LoVo (cell line): ENCODE data around the gene ASPN.
"Not testable (repeated sequence)": the region's sequence is repeated elsewhere in the genome, so short reads cannot be mapped to it uniquely, and the experiment has no call there.

Experiments used
- DNase-seq: peaks from one replicate; pipeline ENCODE4 v3.0.0-alpha.2; 2016; ENCODE audit warnings: low spot score

Gene ASPN

DNA sequence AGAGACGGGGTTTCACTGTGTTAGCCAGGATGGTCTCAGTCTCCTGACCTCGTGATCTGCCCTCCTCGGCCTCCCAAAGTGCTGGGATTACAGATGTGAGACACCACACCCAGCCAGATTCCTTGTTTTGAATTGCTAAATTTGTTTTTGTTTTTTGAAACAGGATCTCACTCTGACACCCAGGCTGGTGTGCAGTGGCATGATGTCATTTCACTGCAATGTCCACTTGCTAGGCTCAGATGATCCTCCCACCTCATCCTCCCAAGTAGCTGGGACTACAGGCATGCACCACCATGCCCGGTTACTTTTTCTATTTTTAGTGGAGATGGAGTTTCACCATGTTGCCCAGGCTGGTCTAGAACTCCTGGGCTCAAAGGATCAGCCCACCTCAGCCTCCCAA, 71.1 kb downstream of the ASPN start:
- DNase-seq: not testable (repeated sequence)

DNA sequence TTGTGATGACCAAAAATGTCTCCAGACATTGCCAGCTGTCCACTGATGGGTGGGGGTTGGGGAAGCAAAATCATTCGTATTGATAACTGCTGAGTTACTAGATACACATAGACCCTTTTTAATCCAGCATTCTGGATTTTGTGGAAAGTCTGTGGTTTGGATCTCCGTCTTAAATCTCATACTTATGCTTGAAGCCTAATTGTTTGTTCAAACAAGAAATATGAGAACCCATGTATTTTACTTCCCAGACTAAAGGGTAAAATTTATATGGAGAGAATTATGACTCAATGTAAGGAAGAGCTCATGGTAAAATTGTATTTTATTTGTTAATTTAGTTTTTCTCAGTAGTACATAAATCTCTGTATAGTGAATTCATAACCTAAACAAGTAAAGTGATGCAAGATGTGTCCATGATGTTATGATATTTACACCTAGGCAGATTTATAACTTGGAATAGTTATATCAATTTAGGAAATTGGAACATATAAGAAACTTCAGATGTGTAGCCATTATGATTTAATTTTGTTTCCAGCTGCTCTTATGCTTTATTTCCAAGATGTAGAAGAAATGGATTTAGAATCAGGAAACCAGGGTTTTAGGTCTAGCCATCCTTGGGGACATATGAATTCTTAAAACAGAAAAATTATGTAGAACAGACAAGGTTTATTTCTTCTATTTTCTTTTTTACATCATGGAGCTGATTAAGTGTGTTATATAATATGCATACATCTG, 73.4 kb downstream of the ASPN start:
- DNase-seq: no peak

DNA sequence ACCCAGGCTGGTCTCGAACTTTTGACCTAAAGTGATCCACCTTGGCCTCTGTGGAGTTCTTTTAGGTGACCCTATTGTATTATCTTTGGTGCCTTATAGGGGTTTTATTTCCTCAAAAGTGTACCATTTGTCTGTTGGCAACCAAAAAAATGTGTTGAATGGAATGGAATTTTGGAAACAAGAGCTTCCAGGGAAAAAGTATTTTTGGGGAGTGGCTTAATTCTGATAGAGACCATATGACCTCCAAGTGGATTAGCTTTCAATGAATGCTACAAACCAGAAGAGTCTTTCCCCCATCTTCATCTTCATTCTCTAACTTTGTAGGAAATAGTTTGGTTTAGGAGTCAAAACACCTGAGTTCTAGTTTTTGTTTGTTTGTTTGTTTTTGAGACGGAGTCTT, 74.5 kb downstream of the ASPN start:
- no peak for DNase-seq

DNA sequence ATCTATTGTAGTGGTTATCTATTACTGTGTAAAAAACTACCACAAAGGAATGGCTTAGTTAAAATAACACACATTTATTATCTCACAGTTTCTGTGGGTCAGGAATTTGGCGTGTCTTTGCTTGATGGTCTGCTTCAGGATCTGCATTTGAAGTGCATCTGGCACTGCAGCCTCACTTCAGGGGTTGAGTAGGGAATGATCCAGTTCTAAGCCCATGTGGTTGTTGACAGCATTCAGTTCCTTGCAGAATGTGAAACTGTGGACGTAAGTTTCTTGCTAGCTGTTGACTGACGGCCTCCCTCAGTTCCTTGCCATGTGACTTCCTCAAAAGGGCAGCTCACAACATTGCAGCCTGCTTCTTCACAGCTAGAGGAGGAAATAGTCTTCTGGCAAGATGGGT, 75.8 kb downstream of the ASPN start:
- no peak for DNase-seq
